GM19372 (cell line): ENCODE data around the gene ITGA1.
"Not testable (repeated sequence)": the region's sequence is repeated elsewhere in the genome, so short reads cannot be mapped to it uniquely, and the experiment has no call there.

Source experiments
- ATAC-seq: cut with Tn5 transposase; IDR thresholded peaks from one replicate; pipeline ENCODE4 v1.9.1; 2021; ENCODE audit warnings: mild to moderate bottlenecking, low read depth, moderate library complexity; ENCODE audit not compliant: unreplicated experiment

The ITGA1 gene

DNA sequence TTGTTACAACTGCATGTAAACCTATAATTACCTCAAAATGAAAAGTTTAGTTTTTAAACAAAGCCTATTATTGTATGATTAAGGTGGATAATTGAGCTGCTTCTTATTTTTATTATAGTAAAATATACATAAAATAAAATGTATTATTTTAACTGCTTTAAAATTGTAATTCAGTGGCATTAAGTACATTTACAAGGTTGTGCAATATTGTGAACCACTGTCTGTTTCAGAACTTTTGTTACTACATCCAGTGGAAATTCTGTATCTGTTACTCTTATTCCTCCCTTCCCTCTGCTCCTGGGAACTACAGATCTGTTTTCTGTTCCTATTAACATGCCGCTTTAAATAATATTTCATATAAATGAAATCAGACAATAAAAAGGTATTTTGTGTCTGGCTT, 37.1 kb downstream of the ITGA1 start:
- ATAC-seq: no peak

DNA sequence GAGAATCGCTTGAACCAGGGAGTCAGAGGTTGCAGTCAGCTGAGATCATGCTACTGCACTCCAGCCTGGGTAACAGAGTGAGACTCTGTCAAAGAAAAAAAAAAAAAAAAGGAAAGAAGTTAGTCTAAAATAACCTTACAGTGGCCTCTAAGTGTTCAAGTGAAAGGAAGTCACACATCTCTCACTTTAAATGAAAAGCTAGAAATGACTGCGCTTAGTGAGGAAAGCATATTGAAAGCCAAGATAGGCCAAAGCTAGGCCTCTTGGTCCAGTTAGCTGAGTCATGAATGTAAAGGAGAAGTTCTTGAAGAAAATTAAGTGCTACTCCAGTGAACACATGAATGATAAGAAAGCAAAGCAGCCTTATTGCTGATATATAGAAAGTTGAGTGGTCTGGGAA, 38.1 kb downstream of the ITGA1 start:
- ATAC-seq: peak; percentile 80

DNA sequence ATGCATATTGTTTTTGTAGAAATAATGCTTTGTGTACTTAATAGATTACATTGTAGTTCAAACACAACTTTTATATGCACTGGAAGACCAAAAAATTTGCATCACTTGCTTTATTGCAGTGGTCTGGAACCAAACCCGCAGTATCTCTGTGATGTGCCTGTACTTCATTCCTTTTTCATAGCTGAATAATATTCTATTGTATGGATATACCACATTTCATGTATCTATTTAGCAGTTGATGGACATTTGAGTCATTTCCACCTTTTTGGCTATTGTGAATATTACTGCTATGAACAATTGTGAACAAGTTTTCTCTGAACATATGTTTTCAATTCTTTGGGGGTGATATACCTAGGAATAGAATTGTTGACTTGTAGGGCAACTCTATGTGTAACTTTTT, 40.1 kb downstream of the ITGA1 start:
- ATAC-seq: no peak

DNA sequence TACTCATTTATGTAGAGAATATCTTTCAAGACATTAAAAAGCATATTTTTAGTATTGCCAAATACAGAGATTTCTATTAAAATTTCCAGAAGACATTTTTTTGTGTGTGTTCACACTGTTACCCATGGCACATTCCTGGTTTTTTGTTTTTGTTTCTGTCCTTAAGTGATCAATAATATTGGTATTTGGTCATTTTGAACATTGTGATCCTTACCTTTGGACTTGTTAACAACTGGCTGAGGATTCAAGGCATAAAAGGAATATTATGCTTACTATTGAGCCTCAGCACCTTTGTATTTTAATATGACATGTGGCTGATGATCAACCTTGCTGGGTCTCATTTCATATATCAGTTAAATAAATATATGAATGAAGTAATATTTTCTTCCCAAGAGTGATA, 41.9 kb downstream of the ITGA1 start:
- no peak for ATAC-seq

DNA sequence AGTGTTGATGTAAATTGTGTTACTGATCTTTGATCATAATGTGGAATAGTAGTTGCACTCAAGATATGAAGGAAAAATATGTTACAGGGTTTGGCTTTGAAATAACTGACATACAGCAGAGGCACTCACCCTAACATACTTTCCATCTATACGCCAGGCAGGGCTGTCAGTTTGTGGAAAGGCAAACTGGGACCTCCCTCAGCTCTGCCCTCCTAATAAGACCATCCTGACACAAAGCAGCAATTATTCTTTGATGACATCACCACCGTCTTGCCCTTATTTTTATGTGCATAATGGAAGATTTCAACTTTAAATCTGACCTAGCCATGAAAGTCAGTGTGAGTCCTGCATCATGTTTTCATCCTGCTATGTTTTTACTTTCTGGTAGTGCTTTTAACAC, 42.9 kb downstream of the ITGA1 start:
- ATAC-seq: no peak

DNA sequence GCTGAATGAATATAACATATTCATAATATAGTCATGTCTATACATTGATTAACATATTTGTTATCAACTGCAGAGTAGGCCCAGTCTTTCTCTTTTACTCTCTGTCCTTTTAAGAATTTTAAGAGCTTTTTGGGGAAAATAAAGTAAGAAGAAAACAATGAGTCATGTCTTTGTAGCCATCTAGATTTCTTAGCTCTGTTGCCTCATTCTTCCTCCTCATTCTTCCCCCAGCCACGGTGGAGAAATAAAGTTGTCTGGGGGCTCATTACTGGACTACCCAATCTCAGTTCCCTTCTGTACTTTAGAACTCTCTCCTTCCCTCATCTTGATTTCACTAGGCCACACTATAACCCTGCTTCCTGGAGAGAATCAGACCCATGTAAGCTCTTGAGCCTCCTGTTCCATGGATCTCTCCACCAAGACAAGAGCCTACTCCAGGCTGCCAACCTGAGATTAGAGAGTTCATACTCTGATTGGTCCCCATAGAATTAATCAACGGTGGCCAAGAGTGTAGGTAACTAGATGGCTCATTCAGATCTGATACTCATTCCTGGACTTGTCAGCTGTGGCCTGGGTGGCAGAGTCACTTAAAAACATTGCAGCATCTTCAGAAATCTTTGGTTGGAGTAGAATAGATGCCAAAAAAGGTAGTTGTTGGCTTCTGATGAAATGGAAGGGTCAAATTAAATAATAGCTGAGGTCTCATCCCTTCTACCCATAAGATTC, 44.2 kb downstream of the ITGA1 start:
- ATAC-seq: no peak

DNA sequence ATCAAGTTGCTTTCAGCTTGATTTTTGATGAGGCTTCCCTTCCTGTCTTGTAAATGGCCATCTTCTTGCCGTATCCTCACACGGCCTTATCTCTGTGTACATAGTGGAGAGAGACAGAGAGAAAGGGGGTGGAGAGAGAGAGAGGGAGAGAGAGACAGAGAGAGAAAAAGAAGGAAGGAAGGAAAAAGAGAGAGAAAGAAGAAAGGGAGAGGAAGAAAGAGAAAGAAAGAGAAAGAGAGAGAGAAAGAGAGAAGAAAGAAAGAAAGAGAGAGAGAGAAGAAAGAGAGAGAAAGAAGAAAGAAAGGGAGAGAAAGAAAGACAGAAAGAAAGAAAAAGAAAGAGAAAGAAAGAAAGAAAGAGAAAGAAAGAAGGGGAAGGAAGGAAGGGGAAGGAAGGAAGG, 46.6 kb downstream of the ITGA1 start:
- ATAC-seq: no peak

DNA sequence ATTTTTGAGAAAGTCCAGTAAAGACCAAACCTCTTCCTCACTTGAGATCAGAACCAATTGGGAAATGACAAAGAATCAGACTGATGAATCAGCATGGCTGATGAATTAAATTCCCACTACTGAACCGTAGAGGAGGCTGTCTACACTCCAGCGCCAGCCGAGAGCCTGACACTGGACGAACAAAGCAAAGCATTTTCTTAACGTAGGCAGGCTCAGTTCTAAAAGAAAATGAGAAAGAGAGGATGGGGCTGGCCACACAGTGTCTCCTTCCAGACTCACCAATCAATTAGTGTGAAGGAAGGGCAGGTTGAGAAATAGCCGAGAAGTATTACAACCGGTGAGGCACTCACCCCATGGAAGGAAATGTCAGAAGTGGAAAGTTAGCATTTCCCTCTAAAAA, 49.4 kb downstream of the ITGA1 start:
- no peak for ATAC-seq

DNA sequence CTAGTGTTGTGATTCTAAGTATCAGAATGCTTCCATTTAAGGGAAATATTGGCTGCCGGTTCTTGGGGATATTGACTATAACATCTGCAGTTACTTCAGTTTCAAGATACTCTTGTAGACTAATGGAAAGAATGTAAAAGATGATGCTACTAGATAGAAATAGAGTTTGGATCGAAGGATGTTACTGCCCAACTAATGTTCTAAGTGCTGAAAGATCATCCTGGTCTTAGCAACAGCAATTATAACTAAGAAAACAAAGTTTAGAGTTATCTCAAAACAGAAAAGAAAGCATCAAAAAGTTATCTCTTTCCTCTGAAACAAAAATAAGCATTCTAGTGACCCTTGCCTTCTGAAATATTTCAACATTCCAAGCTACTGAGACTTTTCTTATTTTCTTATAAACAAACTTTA, 49.9 kb downstream of the ITGA1 start:
- no peak for ATAC-seq

DNA sequence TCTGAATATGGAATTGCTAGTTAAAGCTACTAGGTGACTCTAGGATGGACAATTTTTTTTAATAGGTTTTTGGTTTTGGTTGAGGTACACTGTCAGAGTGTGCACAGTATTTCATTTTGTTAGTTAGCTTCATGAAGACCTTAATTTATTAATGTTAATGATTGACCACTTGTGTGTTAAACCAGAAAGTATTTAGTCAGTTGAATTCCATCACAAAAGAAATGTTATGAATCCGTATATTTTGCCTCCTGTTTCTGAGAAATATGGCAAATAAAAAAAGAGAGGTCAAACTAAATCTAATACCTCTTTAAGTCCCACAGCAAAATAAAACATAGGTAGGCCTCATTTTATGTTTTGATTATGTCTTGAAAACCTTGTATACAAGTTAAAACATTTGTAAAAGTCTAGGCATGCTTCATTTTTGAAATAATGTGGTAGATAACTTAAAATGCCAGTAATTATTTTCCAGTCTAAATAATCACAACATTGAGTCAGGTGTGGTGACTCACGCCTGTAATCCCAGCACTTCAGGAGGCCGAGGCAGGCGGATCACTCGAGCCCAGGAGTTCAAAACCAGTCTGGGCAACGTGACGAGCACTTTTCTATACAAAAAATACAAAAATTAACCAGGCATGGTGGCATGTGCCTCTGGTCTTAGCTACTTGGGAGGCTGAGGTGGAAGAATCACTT, 50.8 kb downstream of the ITGA1 start:
- ATAC-seq: no peak

DNA sequence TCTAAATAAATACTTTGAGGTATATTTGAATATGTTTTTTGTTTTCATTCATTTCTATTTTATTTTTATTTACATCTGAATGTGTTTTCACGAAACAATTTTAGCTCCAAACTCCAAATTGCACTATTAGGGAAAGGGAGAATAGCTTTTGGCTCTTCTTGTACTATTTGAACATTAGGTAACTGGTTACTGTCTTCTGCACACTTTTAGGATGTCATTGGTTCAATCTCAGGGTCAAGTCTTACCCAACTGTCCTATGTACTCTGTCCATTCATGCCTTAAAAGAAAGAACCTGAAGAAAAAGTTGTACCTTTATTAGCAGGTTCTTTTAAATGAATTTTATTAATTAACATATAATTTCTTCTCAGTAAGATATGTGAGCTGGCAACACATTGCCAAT, 51.6 kb downstream of the ITGA1 start:
- no peak for ATAC-seq

DNA sequence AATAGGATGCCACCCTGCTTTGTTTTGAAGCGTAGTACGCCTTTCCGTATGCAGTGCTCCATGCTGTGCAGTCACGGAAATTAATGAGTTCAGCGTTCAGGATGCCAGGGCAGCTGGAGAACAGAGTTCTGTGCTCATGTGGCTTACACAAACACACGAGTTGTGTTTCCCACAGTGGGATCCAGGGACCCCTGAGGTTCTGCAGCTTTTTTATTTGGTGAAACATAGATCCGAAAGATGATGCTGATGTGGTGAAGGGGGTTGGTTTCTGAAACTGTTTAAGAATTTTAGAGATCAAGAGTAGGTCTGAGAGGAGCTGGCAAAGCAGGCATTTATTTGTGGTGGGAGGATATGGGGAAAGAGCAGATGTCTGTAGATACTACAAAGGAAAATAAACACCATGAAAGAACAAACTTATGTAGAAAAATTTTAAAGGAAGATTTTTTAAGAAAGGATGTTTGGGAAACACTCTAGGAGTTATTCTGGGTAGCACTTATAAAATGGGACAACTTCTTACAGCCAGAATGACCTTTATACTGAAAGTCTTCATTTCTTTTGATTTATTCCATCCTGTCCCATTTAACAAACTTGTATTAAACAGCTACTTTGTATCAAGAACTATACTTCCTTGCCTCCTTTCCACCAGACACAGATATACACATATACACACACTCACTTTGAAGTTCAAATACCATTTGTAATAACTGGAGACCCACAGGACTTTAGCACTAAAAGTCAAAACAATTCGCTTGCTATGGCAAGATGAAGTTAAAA, 52.7 kb downstream of the ITGA1 start:
- ATAC-seq: no peak

DNA sequence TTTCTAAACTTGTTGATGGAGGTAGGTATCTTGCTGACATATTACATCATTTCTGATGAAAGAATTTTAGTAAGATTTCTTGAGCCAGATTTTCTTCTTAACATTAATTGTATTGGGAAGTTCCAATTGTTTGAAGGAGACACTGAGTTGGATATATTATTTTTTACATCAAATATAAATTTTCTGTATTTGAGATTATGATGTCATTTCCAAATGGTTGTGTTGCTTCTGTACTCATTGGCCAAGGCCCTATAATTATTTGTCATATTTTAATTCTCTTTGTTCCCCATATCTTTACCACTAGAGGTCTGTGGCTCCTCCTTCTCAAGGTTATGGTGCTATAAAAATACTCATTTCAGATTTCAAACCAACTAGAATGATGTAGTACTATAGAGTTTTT, 53.4 kb downstream of the ITGA1 start:
- no peak for ATAC-seq

DNA sequence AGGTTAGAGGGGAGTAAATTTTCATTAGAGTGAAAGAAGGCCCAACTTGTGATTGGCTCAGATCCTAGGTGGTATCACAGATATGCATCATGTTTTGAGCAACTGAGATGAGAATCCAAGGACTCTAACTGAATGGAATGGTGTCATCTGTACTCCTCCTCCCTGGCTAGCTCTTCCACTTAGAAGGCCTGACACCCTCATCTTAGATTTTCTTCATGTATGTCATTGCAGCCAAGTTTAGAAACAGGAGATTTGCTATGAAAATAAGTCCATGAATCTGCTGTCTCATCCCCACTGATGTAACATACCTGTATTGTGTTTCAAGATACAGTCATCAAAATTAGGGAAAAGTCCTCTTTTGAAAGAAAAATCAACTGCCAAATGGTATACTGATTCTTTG, 54.4 kb downstream of the ITGA1 start:
- no peak for ATAC-seq

DNA sequence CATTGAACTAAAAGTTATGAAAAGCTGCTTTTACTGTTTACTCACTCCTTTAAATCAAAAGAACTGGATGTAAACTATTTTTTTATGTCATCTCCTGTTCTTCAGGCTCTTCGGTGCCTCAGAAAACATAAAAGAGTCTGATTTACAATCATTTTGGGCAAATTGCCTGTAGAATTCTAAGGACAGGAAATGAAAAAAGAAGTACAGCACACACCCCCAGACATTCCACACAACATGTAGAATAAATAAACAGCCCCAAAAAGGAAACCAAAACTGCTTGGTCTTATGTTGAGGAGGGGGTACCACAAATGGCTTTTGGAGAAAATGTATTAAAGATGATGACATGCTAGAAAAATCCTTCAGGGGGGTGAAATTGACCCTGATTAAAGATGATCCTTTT, 57.2 kb downstream of the ITGA1 start:
- no peak for ATAC-seq

DNA sequence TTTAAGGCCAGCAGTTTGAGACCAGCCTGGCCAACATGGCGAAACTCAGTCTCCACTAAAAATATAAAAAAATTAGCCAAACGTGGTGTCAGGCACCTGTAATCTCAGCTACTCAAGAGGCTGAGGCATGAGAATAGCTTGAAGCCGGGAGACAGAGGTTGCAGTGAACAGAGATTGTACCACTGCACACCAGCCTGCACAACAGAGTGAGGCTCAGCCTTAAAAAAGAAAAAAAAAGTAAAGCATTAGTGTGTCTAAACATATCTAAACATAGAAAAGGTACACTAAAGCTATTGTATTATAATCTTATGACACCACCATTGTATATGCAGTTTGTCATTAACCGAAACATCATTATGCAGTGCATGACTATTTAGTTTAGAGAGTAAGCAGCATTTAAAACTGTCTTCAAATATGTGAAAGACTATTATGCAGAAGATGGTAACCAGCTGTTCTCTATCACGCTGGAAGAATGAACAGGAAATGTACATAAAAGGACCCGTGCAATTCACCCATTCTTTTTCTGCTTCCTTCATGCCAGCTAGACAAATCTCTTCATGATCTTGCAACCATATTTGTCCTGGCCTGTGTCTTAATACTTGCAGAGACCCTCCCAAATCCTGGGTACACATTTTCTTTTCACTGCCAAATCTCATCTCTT, 58.6 kb downstream of the ITGA1 start:
- no peak for ATAC-seq

DNA sequence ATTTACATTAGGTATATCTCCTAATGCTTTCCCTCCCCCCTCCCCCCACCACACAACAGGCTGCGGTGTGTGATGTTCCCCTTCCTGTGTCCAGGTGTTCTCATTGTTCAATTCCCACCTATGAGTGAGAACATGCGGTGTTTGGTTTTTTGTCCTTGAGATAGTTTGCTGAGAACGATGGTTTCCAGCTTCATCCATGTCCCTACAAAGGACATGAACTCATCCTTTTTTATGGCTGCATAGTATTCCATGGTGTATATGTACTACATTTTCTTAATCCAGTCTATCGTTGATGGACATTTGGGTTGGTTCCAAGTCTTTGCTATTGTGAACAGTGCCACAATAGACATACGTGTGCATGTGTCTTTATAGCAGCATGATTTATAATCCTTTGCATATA, 61.0 kb downstream of the ITGA1 start:
- ATAC-seq: not testable (repeated sequence)

DNA sequence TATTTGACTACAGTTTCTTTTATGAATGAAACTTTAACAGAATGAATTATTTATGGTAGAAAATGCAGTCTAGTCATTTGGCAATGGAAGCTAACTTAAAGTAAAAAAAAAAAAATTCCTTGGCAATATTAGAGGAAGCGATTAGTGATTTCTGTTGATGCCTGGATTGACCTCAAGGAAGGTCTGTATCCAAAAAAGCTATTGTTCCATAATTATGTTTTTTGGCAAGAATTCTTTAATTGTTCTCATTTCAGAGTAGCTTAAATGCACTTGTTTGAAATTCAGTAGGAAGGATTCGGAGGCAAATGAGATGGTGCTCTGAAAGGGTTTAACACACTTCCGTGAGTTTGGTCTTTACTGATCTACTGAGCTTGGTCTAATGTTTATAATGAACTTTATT, 61.8 kb downstream of the ITGA1 start:
- ATAC-seq: no peak

DNA sequence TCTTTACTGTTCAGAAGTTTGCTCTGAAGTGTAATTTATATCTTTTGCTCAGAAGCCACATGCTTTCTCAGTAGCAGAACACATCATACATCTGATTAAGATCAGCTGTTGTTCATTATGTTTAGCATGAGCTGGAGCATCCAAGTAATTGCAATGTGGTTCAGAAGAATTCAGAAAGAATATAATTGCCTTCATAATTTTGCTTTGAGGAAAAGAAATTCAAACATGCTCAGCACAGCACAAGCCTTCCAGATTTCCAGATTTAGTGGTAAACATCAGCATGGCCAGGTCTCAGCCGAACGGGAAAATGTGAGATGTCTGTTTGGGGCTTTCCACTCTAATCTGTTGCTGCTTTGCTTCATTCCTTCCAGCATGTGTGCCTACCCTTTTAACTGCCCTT, 65.9 kb downstream of the ITGA1 start:
- ATAC-seq: no peak

DNA sequence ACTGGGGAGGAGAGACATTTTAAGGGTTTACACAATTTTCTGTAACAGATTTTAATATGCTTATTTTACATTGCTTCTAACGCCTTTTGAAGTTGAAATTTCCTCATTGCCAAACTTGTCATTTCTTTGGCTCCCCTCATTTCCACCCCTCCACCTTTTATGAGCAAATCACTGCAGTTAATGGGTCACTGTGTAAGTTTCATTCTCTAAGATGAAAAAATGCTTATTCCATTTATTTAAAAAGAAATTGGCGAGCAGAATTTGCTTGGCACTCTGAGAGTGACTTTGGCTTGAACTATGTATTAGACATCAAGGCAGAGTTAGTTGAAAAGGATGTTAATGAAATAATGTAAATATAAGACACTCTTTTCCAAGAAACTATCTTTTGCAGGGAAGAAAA, 66.6 kb downstream of the ITGA1 start:
- no peak for ATAC-seq

DNA sequence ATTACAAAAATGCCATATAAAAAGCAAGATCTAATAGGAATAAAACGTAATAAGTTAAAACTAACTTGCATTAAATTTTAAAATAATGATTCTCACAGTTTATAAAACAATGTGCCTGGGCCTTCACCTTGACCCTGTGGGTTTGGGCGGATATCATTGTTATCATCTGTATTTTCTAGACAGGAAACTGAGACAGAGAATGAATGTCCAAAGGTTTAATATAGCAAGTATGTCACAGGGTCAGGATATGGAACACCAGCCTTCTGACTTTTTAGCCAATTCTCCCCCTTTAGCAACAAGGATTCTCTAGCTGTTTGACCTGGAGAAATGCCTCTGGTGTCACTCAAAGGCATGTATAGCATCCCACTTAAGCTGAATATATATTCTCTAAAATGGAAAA, 67.2 kb downstream of the ITGA1 start:
- no peak for ATAC-seq
